ENCODE results near the gene RXFP1. TPM values are rescaled to one million over a fixed set of nuclear protein-coding genes. Genes with fewer than 3 reads are reported as not detected.
A peak's percentile ranks its signal among the peaks of the same experiment; 100 is the strongest.

The RXFP1 gene
- polyA plus RNA-seq, 1 donor (not counting 4 experiments of a cell fraction or from before 2014, with no cell fraction given), result not detected

- no peaks in the 10 kb centered on the region for H3K36me3 ChIP-seq (ENCODE audit: control insufficient read depth in 2 of 2, extremely low read depth in 1 of 2, insufficient read depth in 2 of 2, low read length in 2 of 2)
- H3K27me3 ChIP-seq (ENCODE audit: control insufficient read depth, extremely low read depth, insufficient read depth, low read length), result no peaks in the 10 kb centered on the region
- H3K4me2 ChIP-seq (ENCODE audit: control insufficient read depth, extremely low read depth, insufficient read depth, low read depth, low read length), result no peak overlapping the region
- H4K20me1 ChIP-seq (ENCODE audit: control insufficient read depth, extremely low read depth, insufficient read depth, low read length), result no peaks in the 10 kb centered on the region
- no peak overlapping the region for H3K27ac ChIP-seq (ENCODE audit: control insufficient read depth, insufficient read depth, low read length)
- DNase-seq (ENCODE audit: low read depth, low spot score) (no peak), FAIRE-seq (no peak)
- no peak overlapping the region for H3K4me3 ChIP-seq (ENCODE audit: control insufficient read depth in 2 of 3, extremely low read depth in 1 of 3, insufficient read depth in 2 of 3, low read depth in 1 of 3, low read length in 3 of 3)
- H3K9me1 ChIP-seq (ENCODE audit: control insufficient read depth, extremely low read depth, insufficient read depth, low read length), result no peaks in the 10 kb centered on the region
- TF ChIP-seq EZH2 (IDR thresholded peaks at IDR 0.05; ENCODE audit: low read length), result no peak
- no peak for TF ChIP-seq CTCF (optimal IDR thresholded peaks at IDR 0.05 in 1 of 3, IDR thresholded peaks at IDR 0.05 in 1 of 3, conservative IDR thresholded peaks at IDR 0.05 in 1 of 3; ENCODE audit: extremely low read depth in 1 of 3, insufficient read depth in 2 of 3, low read length in 3 of 3)
- H3K79me2 ChIP-seq (ENCODE audit: control insufficient read depth, insufficient read depth, low read length), result no peaks in the 10 kb centered on the region
- dilution Hi-C loops (cut with MboI; ENCODE audit: extremely low pct_ligation_motif_present, low sequenced_read_pairs), result no loop called here
- H3K4me1 ChIP-seq (ENCODE audit: control insufficient read depth, extremely low read depth, insufficient read depth, low read length), result peaks cover 9% of the 10 kb centered on the region
- no peak overlapping the region for H2AFZ ChIP-seq (ENCODE audit: control insufficient read depth, low read length)
- H3K9me3 ChIP-seq (ENCODE audit: control insufficient read depth, low read depth, low read length), result no peaks in the 10 kb centered on the region
- H3K9ac ChIP-seq (ENCODE audit: control insufficient read depth, extremely low read depth, insufficient read depth, low read length), result no peak overlapping the region
Observed at GRCh38 chr4:158519226-158519625, 2.5 kb upstream of the RXFP1 start.

GRCh38 chr4:158523990-158524535 is 2.4 kb downstream of the RXFP1 start:
- Histone ChIP-seq H2AFZ (ENCODE audit: control insufficient read depth, low read length) (peak overlapping the region; percentile 85), H3K4me3 (ENCODE audit: control insufficient read depth in 2 of 3, extremely low read depth in 1 of 3, insufficient read depth in 2 of 3, low read depth in 1 of 3, low read length in 3 of 3) (no peak overlapping the region), H3K4me2 (ENCODE audit: control insufficient read depth, extremely low read depth, insufficient read depth, low read depth, low read length) (no peak overlapping the region), H3K9me3 (ENCODE audit: control insufficient read depth, low read depth, low read length) (no peaks in the 10 kb centered on the region), H3K9ac (ENCODE audit: control insufficient read depth, extremely low read depth, insufficient read depth, low read length) (no peak overlapping the region), H3K36me3 (ENCODE audit: control insufficient read depth in 2 of 2, extremely low read depth in 1 of 2, insufficient read depth in 2 of 2, low read length in 2 of 2) (no peaks in the 10 kb centered on the region), H3K79me2 (ENCODE audit: control insufficient read depth, insufficient read depth, low read length) (no peaks in the 10 kb centered on the region), H3K4me1 (ENCODE audit: control insufficient read depth, extremely low read depth, insufficient read depth, low read length) (peaks cover 16% of the 10 kb centered on the region), H3K27me3 (ENCODE audit: control insufficient read depth, extremely low read depth, insufficient read depth, low read length) (no peaks in the 10 kb centered on the region), H3K9me1 (ENCODE audit: control insufficient read depth, extremely low read depth, insufficient read depth, low read length) (no peaks in the 10 kb centered on the region), H3K27ac (ENCODE audit: control insufficient read depth, insufficient read depth, low read length) (peak overlapping the region; percentile 47), H4K20me1 (ENCODE audit: control insufficient read depth, extremely low read depth, insufficient read depth, low read length) (no peaks in the 10 kb centered on the region)
- TF ChIP-seq EZH2 (IDR thresholded peaks at IDR 0.05; ENCODE audit: low read length), result no peak
- TF ChIP-seq CTCF (optimal IDR thresholded peaks at IDR 0.05 in 1 of 3, IDR thresholded peaks at IDR 0.05 in 1 of 3, conservative IDR thresholded peaks at IDR 0.05 in 1 of 3; ENCODE audit: extremely low read depth in 1 of 3, insufficient read depth in 2 of 3, low read length in 3 of 3), result no peak
- DNase-seq (ENCODE audit: low read depth, low spot score) (no peak), FAIRE-seq (peak; percentile 82)
- dilution Hi-C loops (cut with MboI; ENCODE audit: extremely low pct_ligation_motif_present, low sequenced_read_pairs), result no loop called here

Measured in keratinocyte (primary cell).